IMR-90 (cell line): ENCODE results near the gene RYK. TPM values are rescaled to one million over a fixed set of nuclear protein-coding genes. Genes with fewer than 3 reads are reported as not detected.

Experiments used
- ATAC-seq: fragments of 200-7000 bp; cut with Tn5 transposase; 2 replicates; pipeline ENCODE4 v1.9.1; 2020; ENCODE audit warnings: low read depth, mild to moderate bottlenecking, moderate library complexity
- BruUV-seq: library from RNA; stranded (reverse); fragments of 400-500 nt; replicated peaks from 2 replicates; lab custom pipeline; 2021; lab: Mats Ljungman, UMichigan
- CTCF ChIA-PET: fragments of 300-600 bp; formaldehyde crosslinking; extraction: SDS; loops from one replicate; lab custom pipeline; 2021; ENCODE audit warnings: antibody characterized with exemption; lab: Yijun Ruan, JAX
- POLR2A ChIA-PET: fragments of 300-600 bp; sonication (Branson Sonifier 250); formaldehyde crosslinking; loops from one replicate; lab custom pipeline; 2022; ENCODE audit warnings: antibody characterized with exemption; ENCODE audit not compliant: unreplicated experiment; lab: Charles Lee
- DNase-seq: peaks from one replicate; pipeline ENCODE4 v3.0.0; 2013
- H2AFZ ChIP-seq: replicated peaks from 2 replicates; pipeline ENCODE3; 2013; ENCODE audit warnings: low read length, mild to moderate bottlenecking; ENCODE audit not compliant: poor library complexity
- H2AK5ac ChIP-seq: 2 replicates; pipeline ENCODE4 v1.6.1; 2013; ENCODE audit warnings: low read depth, low read length, inconsistent platforms
- H2AK9ac ChIP-seq: replicated peaks from 2 replicates; pipeline ENCODE3; 2013; ENCODE audit warnings: mild to moderate bottlenecking, low read depth, low read length, moderate library complexity; ENCODE audit not compliant: poor library complexity
- H2BK120ac ChIP-seq: 2 replicates; pipeline ENCODE4 v1.6.1; 2013; ENCODE audit warnings: low read depth, low read length, inconsistent platforms
- H2BK15ac ChIP-seq: 3 replicates; pipeline ENCODE4 v1.6.1; 2013; ENCODE audit warnings: low read depth, low read length, inconsistent platforms
- H2BK20ac ChIP-seq: 2 replicates; pipeline ENCODE4 v1.6.1; 2013; ENCODE audit warnings: low read depth, mild to moderate bottlenecking, inconsistent platforms, low read length, moderate library complexity
- H2BK5ac ChIP-seq: 2 replicates; pipeline ENCODE4 v1.6.1; 2013; ENCODE audit warnings: mild to moderate bottlenecking, low read depth, low read length, inconsistent platforms; ENCODE audit not compliant: poor library complexity, severe bottlenecking
- H3K14ac ChIP-seq: replicated peaks from 2 replicates; pipeline ENCODE4 v1.6.1; 2013; ENCODE audit warnings: low read depth, low read length, inconsistent platforms
- H3K18ac ChIP-seq: 2 replicates; pipeline ENCODE4 v1.6.1; 2013; ENCODE audit warnings: low read depth, low read length, control low read depth
- H3K23ac ChIP-seq: 2 replicates; pipeline ENCODE4 v1.6.1; 2013; ENCODE audit warnings: low read depth, low read length, inconsistent platforms
- H3K27ac ChIP-seq: 2 replicates; pipeline ENCODE4 v1.5.1; 2013; ENCODE audit warnings: mild to moderate bottlenecking, control low read depth, low read length; ENCODE audit not compliant: insufficient read depth
- H3K27me3 ChIP-seq: 2 replicates; pipeline ENCODE4 v1.6.1; 2013; ENCODE audit warnings: low read length; ENCODE audit not compliant: control insufficient read depth, insufficient read depth
- H3K36me3 ChIP-seq: 2 replicates; pipeline ENCODE4 v1.6.1; 2013; ENCODE audit warnings: low read length, mixed read lengths; ENCODE audit not compliant: control insufficient read depth, insufficient read depth
- H3K4ac ChIP-seq: 2 replicates; pipeline ENCODE4 v1.6.1; 2013; ENCODE audit warnings: low read depth, low read length, inconsistent platforms
- H3K4me1 ChIP-seq: 2 replicates; pipeline ENCODE4 v1.6.1; 2013; ENCODE audit warnings: low read length, mixed read lengths; ENCODE audit not compliant: control insufficient read depth, insufficient read depth
- H3K4me2 ChIP-seq: 2 replicates; pipeline ENCODE4 v1.6.1; 2013; ENCODE audit warnings: low read depth, mild to moderate bottlenecking, control low read depth, low read length, moderate library complexity
- H3K4me3 ChIP-seq: 2 replicates; pipeline ENCODE4 v1.5.1; 2013; ENCODE audit warnings: low read depth, mild to moderate bottlenecking, control low read depth, low read length, moderate library complexity; ENCODE audit not compliant: insufficient read depth
- H3K56ac ChIP-seq: 2 replicates; pipeline ENCODE4 v1.6.1; 2013; ENCODE audit warnings: low read length, inconsistent platforms; ENCODE audit not compliant: insufficient read depth; ENCODE audit errors: extremely low read depth
- H3K79me1 ChIP-seq, 2 experiments: 2 replicates each; pipeline ENCODE4 v1.6.1; 2013; ENCODE audit warnings: low read length in 2 of 2, inconsistent platforms in 1 of 2, low read depth in 1 of 2
- H3K9ac ChIP-seq: 2 replicates; pipeline ENCODE4 v1.6.1; 2013; ENCODE audit warnings: low read depth, low read length, control low read depth
- H3K9me1 ChIP-seq: 2 replicates; pipeline ENCODE4 v1.6.1; 2013; ENCODE audit warnings: low read length, inconsistent platforms; ENCODE audit not compliant: insufficient read depth
- H3K9me3 ChIP-seq: 2 replicates; pipeline ENCODE4 v1.6.1; 2013; ENCODE audit warnings: low read length; ENCODE audit not compliant: control insufficient read depth, insufficient read depth
- H4K20me1 ChIP-seq: 2 replicates; pipeline ENCODE4 v1.6.1; 2013; ENCODE audit warnings: low read length, inconsistent platforms; ENCODE audit not compliant: insufficient read depth
- H4K5ac ChIP-seq: 2 replicates; pipeline ENCODE4 v1.6.1; 2013; ENCODE audit warnings: mild to moderate bottlenecking, low read depth, low read length, control low read depth
- H4K8ac ChIP-seq, 2 experiments: 2 replicates each; pipeline ENCODE4 v1.6.1; 2013; ENCODE audit warnings: low read depth in 2 of 2, low read length in 2 of 2, control low read depth in 1 of 2, inconsistent platforms in 1 of 2
- H4K91ac ChIP-seq: 2 replicates; pipeline ENCODE4 v1.6.1; 2013; ENCODE audit warnings: low read depth, low read length, inconsistent platforms; ENCODE audit not compliant: insufficient read depth
- BHLHE40 ChIP-seq: fragments of 150-350 bp; IDR thresholded peaks from 2 replicates; pipeline ENCODE4 v1.6.1; 2016; ENCODE audit warnings: mild to moderate bottlenecking, low read depth, low read length
- CEBPB ChIP-seq: IDR thresholded peaks from 2 replicates; pipeline ENCODE4 v1.6.1; 2012; ENCODE audit warnings: low read depth, low read length, improper control_type of control experiment
- CHD1 ChIP-seq: IDR thresholded peaks from 2 replicates; pipeline ENCODE4 v1.6.1; 2012; ENCODE audit warnings: low read depth, low read length, improper control_type of control experiment
- CTCF ChIP-seq: conservative IDR thresholded peaks from 2 replicates; pipeline ENCODE4 v1.5.1; 2012; ENCODE audit warnings: mild to moderate bottlenecking, low read depth, low read length, improper control_type of control experiment
- FOS ChIP-seq: fragments of 150-350 bp; IDR thresholded peaks from 2 replicates; pipeline ENCODE4 v1.6.1; 2016; ENCODE audit warnings: low read depth, low read length
- MAZ ChIP-seq: IDR thresholded peaks from 2 replicates; pipeline ENCODE4 v1.6.1; 2012; ENCODE audit warnings: low read depth, mild to moderate bottlenecking, low read length, improper control_type of control experiment, moderate library complexity, borderline replicate concordance
- MXI1 ChIP-seq: IDR thresholded peaks from 2 replicates; pipeline ENCODE4 v1.6.1; 2012; ENCODE audit warnings: low read depth, mild to moderate bottlenecking, low read length, moderate library complexity, borderline replicate concordance
- NFE2L2 ChIP-seq: fragments of 150-350 bp; IDR thresholded peaks from 2 replicates; pipeline ENCODE4 v1.6.1; 2016; ENCODE audit warnings: low read depth, mild to moderate bottlenecking, low read length
- POLR2A ChIP-seq: IDR thresholded peaks from 2 replicates; pipeline ENCODE4 v1.6.1; 2012; ENCODE audit warnings: mild to moderate bottlenecking, low read depth, low read length
- RAD21 ChIP-seq: IDR thresholded peaks from 2 replicates; pipeline ENCODE4 v1.6.1; 2012; ENCODE audit warnings: low read length, improper control_type of control experiment
- SMC3 ChIP-seq: fragments of 150-350 bp; IDR thresholded peaks from 2 replicates; pipeline ENCODE4 v1.6.1; 2016; ENCODE audit warnings: low read depth, mild to moderate bottlenecking, antibody characterized with exemption, low read length, moderate library complexity
- USF2 ChIP-seq: fragments of 150-350 bp; IDR thresholded peaks from 2 replicates; pipeline ENCODE4 v1.6.1; 2017; ENCODE audit warnings: mild to moderate bottlenecking, antibody characterized with exemption, low read length, low read depth
- dilution Hi-C: fragments of 300-500 bp; cut with HindIII; formaldehyde crosslinking; loops from one replicate; pipeline ENCODE4 v1.14.3; 2018; ENCODE audit warnings: low sequenced_read_pairs; ENCODE audit not compliant: unreplicated experiment
- in situ Hi-C: fragments of 300-500 bp; cut with MboI; formaldehyde crosslinking; loops from 3 replicates; pipeline ENCODE4 v1.14.3; 2019; ENCODE audit warnings: low sequenced_read_pairs, inconsistent platforms, mixed read lengths
- intact Hi-C: fragments of 100-400 bp; cut with micrococcal nuclease; formaldehyde crosslinking; loops from 2 replicates; pipeline ENCODE4 v1.10.0; 2022
- polyA plus RNA-seq, 3 experiments: library from polyadenylated mRNA; depleted of rRNA; stranded (reverse); fragments of >200 nt; gene quantifications; 2 replicates each; pipeline ENCODE4 v1.2.3, GENCODE V29; 2012; ENCODE audit warnings: low replicate concordance in 1 of 3
- total RNA-seq: library from RNA; depleted of rRNA; stranded (reverse); fragments of >200 nt; gene quantifications from 2 replicates; pipeline ENCODE4 v1.2.3, GENCODE V29; 2012
- TF ChIP-seq, protein P1 (sequence below): fragments of 150-350 bp; IDR thresholded peaks from 2 replicates; pipeline ENCODE4 v1.6.1; 2016; ENCODE audit warnings: low read depth, mild to moderate bottlenecking, low read length, moderate library complexity, borderline replicate concordance

RYK gene
- total and polyA plus RNA-seq, 2 of the 4 experiments (the other 2 are of a cell fraction): 42.4 to 106 TPM

DNA sequence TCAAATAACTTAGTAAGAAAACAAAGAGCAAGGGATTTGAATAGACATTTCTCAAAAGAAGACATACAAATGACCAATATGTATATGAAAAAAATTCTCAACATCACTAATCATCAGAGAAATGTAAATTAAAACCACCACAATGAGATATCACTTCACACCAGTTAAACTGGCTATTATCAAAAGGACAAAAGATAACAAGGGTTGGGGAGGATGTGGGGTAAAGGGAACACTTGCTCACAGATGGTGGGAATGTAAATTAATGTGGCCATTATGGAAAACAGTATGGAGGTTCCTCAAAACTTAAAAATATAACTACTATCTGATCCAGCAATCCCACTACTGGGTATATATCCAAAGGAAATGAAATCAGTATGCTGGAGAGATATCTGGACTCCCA is 46.0 kb upstream of the RYK start:
- in situ Hi-C loops: no loop called here
- Histone ChIP-seq H2AK5ac (no peak overlapping the region), H3K9me1 (0 out of 2 replicates have a peak, but pooled peaks cover under 1% of the 10 kb centered on the region), H3K18ac (no peak overlapping the region), H4K5ac (no peak overlapping the region), H3K4me3 (no peak overlapping the region), H3K27ac (no peak overlapping the region), H2AFZ (no peak overlapping the region), H2BK15ac (no peak overlapping the region), H3K27me3 (no peaks in the 10 kb centered on the region), H3K36me3 (no peaks in the 10 kb centered on the region), H2BK5ac (no peak overlapping the region), H2BK20ac (no peak overlapping the region), H4K91ac (no peak overlapping the region), H4K20me1 (no peaks in the 10 kb centered on the region), H3K9ac (no peak overlapping the region), H2BK120ac (no peak overlapping the region), H3K79me1 (no peaks in the 10 kb centered on the region), H3K4ac (no peak overlapping the region), H4K8ac (no peak overlapping the region), H3K9me3 (no peaks in the 10 kb centered on the region), H3K4me2 (no peak overlapping the region), H3K14ac (no peak overlapping the region), H3K4me1 (peaks cover under 1% of the 10 kb centered on the region), H3K56ac (no peak overlapping the region), H2AK9ac (no peak overlapping the region), H3K23ac (no peak overlapping the region)
- intact Hi-C loops: loop anchor here (5.0 kb wide), 2 partner anchors 44 to 479 kb away; partner anchors contain the start of gene RYK
- ATAC-seq (no peak), DNase-seq (no peak)
- ChIA-PET CTCF (no interaction called here), POLR2A (no interaction called here)
- TF ChIP-seq POLR2A (no peak), NFE2L2 (no peak), FOS (no peak), BHLHE40 (no peak), CTCF (no peak), RAD21 (no peak), USF2 (no peak), SMC3 (no peak), MXI1 (no peak), CEBPB (no peak), MAZ (no peak), CHD1 (no peak)
- TF ChIP-seq, protein P1, sequence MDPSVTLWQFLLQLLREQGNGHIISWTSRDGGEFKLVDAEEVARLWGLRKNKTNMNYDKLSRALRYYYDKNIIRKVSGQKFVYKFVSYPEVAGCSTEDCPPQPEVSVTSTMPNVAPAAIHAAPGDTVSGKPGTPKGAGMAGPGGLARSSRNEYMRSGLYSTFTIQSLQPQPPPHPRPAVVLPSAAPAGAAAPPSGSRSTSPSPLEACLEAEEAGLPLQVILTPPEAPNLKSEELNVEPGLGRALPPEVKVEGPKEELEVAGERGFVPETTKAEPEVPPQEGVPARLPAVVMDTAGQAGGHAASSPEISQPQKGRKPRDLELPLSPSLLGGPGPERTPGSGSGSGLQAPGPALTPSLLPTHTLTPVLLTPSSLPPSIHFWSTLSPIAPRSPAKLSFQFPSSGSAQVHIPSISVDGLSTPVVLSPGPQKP: no peak
- dilution Hi-C loops: no loop called here
- BruUV-seq: no TSS peak
